MCF 10A (cell line): ENCODE data around the gene PPP1R36. TPM values are rescaled to one million over a fixed set of nuclear protein-coding genes. Genes with fewer than 3 reads are reported as not detected.

Source experiments
- BruUV-seq: library from RNA; stranded (reverse); fragments of 400-500 nt; replicated peaks from 2 replicates; lab custom pipeline; 2021; lab: Mats Ljungman, UMichigan
- CTCF ChIA-PET: fragments of 300-600 bp; sonication (Branson Sonifier 250); formaldehyde crosslinking; extraction: SDS; loops from one replicate; lab custom pipeline; 2021; ENCODE audit warnings: antibody characterized with exemption, inconsistent platforms; lab: Yijun Ruan, JAX
- POLR2A ChIA-PET: fragments of 300-600, 350-650 bp; sonication (Branson Sonifier 250); formaldehyde crosslinking; extraction: SDS; loops from one replicate; lab custom pipeline; 2020; ENCODE audit warnings: antibody characterized with exemption, inconsistent platforms; lab: Yijun Ruan, JAX
- DNase-seq: peaks from one replicate; pipeline ENCODE4 v3.0.0-alpha.2; 2018; ENCODE audit not compliant: unreplicated experiment
- H3K27ac Mint-ChIP-seq: one replicate; pipeline ENCODE4 v1.8.0; 2022; ENCODE audit warnings: mild to moderate bottlenecking, low read depth, mixed read lengths; ENCODE audit not compliant: unreplicated experiment
- H3K27me3 Mint-ChIP-seq: one replicate; pipeline ENCODE4 v1.8.0; 2022; ENCODE audit warnings: mixed read lengths; ENCODE audit not compliant: insufficient read depth, unreplicated experiment
- H3K36me3 Mint-ChIP-seq: one replicate; pipeline ENCODE4 v1.8.0; 2022; ENCODE audit warnings: mild to moderate bottlenecking, moderate library complexity, mixed read lengths; ENCODE audit not compliant: insufficient read depth, unreplicated experiment
- H3K4me1 Mint-ChIP-seq: one replicate; pipeline ENCODE4 v1.8.0; 2022; ENCODE audit warnings: mixed read lengths; ENCODE audit not compliant: insufficient read depth, unreplicated experiment
- H3K4me3 Mint-ChIP-seq: one replicate; pipeline ENCODE4 v1.8.0; 2022; ENCODE audit warnings: mild to moderate bottlenecking, moderate library complexity, mixed read lengths; ENCODE audit not compliant: unreplicated experiment
- H3K9me3 Mint-ChIP-seq: one replicate; pipeline ENCODE4 v1.8.0; 2022; ENCODE audit warnings: mixed read lengths; ENCODE audit not compliant: unreplicated experiment
- intact Hi-C: fragments of 100-400 bp; cut with micrococcal nuclease; formaldehyde crosslinking; loops from 2 replicates; pipeline ENCODE4 v1.14.1; 2022
- total RNA-seq: library from RNA; stranded (reverse); gene quantifications from 2 replicates; pipeline ENCODE4 v1.2.3, GENCODE V29; 2022
- TF ChIP-seq, protein P1 (sequence below): fragments of 200-600 bp; IDR thresholded peaks from one replicate; pipeline ENCODE4 v1.8.0; 2022; ENCODE audit warnings: antibody characterized with exemption, mild to moderate bottlenecking; ENCODE audit not compliant: unreplicated experiment

PPP1R36 gene
- total RNA-seq, 1 experiment from 2014 or later: 0.47 TPM

DNA sequence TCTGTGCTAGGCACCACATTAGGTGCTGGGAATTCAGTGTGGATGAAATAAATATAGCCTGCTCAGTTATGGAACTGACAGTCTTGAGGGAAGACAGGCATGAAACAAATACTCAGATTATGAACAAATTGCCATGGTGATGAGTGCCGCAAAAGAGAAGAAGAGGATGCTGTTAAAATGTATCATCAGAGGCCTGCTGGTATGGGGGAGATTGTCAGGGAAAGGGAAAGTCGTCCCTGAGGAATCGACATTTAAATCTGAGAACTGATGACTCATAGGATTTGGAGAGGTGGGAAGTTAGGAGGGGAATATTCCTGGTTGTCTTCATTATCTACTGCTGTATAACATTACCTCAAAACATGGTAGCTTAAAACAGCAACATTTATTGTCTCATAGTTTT, 42.0 kb downstream of the PPP1R36 start:
- H3K27ac Mint-ChIP-seq: no peak overlapping the region
- H3K4me1 Mint-ChIP-seq: no peaks in the 10 kb centered on the region
- TF ChIP-seq, protein P1, sequence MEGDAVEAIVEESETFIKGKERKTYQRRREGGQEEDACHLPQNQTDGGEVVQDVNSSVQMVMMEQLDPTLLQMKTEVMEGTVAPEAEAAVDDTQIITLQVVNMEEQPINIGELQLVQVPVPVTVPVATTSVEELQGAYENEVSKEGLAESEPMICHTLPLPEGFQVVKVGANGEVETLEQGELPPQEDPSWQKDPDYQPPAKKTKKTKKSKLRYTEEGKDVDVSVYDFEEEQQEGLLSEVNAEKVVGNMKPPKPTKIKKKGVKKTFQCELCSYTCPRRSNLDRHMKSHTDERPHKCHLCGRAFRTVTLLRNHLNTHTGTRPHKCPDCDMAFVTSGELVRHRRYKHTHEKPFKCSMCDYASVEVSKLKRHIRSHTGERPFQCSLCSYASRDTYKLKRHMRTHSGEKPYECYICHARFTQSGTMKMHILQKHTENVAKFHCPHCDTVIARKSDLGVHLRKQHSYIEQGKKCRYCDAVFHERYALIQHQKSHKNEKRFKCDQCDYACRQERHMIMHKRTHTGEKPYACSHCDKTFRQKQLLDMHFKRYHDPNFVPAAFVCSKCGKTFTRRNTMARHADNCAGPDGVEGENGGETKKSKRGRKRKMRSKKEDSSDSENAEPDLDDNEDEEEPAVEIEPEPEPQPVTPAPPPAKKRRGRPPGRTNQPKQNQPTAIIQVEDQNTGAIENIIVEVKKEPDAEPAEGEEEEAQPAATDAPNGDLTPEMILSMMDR: no peak
- H3K27me3 Mint-ChIP-seq: no peaks in the 10 kb centered on the region
- no peaks in the 10 kb centered on the region for H3K9me3 Mint-ChIP-seq
- no peak overlapping the region for H3K4me3 Mint-ChIP-seq
- no peaks in the 10 kb centered on the region for H3K36me3 Mint-ChIP-seq
- ChIA-PET CTCF (interaction anchor here (0.7 to 1.0 kb wide), 2 partner anchors 11 to 45 kb away, joined by 3 read pairs; no protein-coding TSS in a partner anchor), POLR2A (no interaction called here)
- intact Hi-C loops: no loop called here
- DNase-seq: no peak
- BruUV-seq: no TSS peak

DNA sequence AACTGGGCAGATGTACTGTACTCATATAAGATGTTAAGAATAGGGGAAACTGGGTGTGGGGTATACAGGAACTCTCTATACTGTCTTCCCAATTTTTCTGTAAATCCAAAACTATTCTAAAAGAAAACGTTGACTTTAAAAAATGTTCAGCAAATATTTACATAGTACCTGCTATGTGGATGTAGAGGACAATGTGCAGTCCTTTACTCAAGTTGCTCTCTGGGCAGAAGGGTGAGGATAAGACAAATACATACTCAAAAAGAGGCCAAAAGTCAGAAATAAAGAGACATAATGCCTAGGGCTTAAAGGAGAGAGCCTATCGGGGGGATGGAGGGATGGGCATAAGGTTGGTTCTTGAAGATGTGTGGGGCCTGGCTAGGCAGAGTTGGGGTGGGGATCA, 44.7 kb downstream of the PPP1R36 start:
- Mint-ChIP-seq H3K36me3 (no peaks in the 10 kb centered on the region), H3K27me3 (no peaks in the 10 kb centered on the region), H3K9me3 (no peaks in the 10 kb centered on the region), H3K27ac (no peak overlapping the region), H3K4me1 (no peaks in the 10 kb centered on the region), H3K4me3 (no peak overlapping the region)
- intact Hi-C loops: no loop called here
- POLR2A ChIA-PET: no interaction called here
- BruUV-seq: no TSS peak
- TF ChIP-seq, protein P1: no peak
- CTCF ChIA-PET: no interaction called here
- DNase-seq: no peak

DNA sequence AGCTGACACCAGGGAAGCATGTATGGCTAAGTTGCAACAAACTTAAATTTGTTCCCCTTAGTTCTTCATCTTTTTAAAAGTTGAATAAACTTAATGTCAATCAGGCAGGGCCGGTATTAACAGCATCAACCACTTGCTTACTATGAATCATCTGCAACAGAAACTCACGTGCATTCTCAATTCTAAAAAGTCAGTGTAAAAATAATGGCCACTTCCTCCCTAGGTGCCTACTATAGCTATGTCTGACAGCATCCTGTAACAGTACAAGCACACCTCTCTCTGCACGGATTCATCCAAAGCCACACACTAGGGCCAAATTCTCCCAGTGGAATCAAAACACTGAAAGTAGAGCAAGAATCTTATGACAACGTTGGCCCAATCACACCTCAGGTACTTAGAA, 48.6 kb downstream of the PPP1R36 start:
- TF ChIP-seq, protein P1: no peak
- intact Hi-C loops: no loop called here
- Mint-ChIP-seq H3K4me3 (no peak overlapping the region), H3K27me3 (peaks cover 11% of the 10 kb centered on the region), H3K27ac (no peak overlapping the region), H3K4me1 (no peaks in the 10 kb centered on the region), H3K36me3 (no peaks in the 10 kb centered on the region), H3K9me3 (no peaks in the 10 kb centered on the region)
- ChIA-PET CTCF (interaction anchor here (0.7 to 0.9 kb wide), 2 partner anchors 15 to 39 kb away, joined by 3 read pairs; no protein-coding TSS in a partner anchor), POLR2A (interaction anchor here (1.1 kb wide), 1 partner anchor 38 kb away, joined by 3 read pairs; no protein-coding TSS in a partner anchor)
- BruUV-seq: no TSS peak
- DNase-seq: no peak

DNA sequence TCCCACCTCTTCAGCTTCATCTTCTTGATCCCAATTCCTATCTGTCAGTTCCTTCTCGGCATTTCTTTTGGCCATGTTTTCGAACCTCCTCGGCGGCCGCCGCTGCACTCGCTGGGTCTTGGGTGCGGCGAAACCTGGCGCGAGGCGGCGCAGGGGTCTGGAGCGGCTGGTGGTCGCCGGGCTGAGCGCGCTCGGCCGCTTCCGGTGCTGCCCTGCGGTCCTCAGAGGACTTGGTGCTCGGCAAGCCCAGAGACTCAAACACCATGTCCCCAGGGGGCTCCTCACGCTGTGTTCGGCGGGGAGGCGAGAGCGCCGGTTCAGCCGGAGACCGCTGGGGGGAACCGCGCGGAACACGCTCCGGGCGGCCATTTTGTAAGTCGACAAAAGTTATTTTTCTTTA, 51.8 kb downstream of the PPP1R36 start:
- no peaks in the 10 kb centered on the region for H3K36me3 Mint-ChIP-seq
- H3K4me3 Mint-ChIP-seq: no peak overlapping the region
- H3K27ac Mint-ChIP-seq: no peak overlapping the region
- DNase-seq: no peak
- H3K9me3 Mint-ChIP-seq: no peaks in the 10 kb centered on the region
- ChIA-PET CTCF (no interaction called here), POLR2A (no interaction called here)
- H3K27me3 Mint-ChIP-seq: peaks cover 11% of the 10 kb centered on the region
- TF ChIP-seq, protein P1: no peak
- intact Hi-C loops: no loop called here
- no TSS peak for BruUV-seq
- H3K4me1 Mint-ChIP-seq: peaks cover 16% of the 10 kb centered on the region
